WTC11 (cell line): ENCODE data around the gene SLC23A2. TPM values are rescaled to one million over a fixed set of nuclear protein-coding genes. Genes with fewer than 3 reads are reported as not detected.
A peak's percentile ranks its signal among the peaks of the same experiment; 100 is the strongest.

Source experiments
- ATAC-seq: fragments of 200-7000 bp; cut with Tn5 transposase; 2 replicates; pipeline ENCODE4 v1.10.0; 2021; ENCODE audit warnings: mild to moderate bottlenecking, moderate library complexity
- CTCF ChIA-PET: fragments of 300-600 bp; sonication (Branson Sonifier 250); formaldehyde crosslinking; loops from one replicate; lab custom pipeline; 2021; ENCODE audit warnings: antibody characterized with exemption; lab: Charles Lee
- POLR2A ChIA-PET: fragments of 350-600 bp; sonication (Branson Sonifier 250); formaldehyde crosslinking; loops from one replicate; lab custom pipeline; 2021; ENCODE audit warnings: antibody characterized with exemption; lab: Charles Lee
- DNase-seq: peaks from one replicate; pipeline ENCODE4 v3.0.0; 2021; ENCODE audit warnings: low spot score
- H3K27ac Mint-ChIP-seq: 2 replicates; pipeline ENCODE4 v1.8.0; 2021; ENCODE audit warnings: mixed read lengths
- H3K27me3 Mint-ChIP-seq: 2 replicates; pipeline ENCODE4 v1.8.0; 2021; ENCODE audit warnings: low read depth, mild to moderate bottlenecking, moderate library complexity, mixed read lengths
- H3K36me3 Mint-ChIP-seq: 2 replicates; pipeline ENCODE4 v1.8.0; 2021; ENCODE audit warnings: mixed read lengths
- H3K4me1 Mint-ChIP-seq: 2 replicates; pipeline ENCODE4 v1.8.0; 2022; ENCODE audit warnings: mixed read lengths
- H3K4me3 Mint-ChIP-seq: 2 replicates; pipeline ENCODE4 v1.8.0; 2021; ENCODE audit warnings: mild to moderate bottlenecking, moderate library complexity, mixed read lengths
- H3K9me3 Mint-ChIP-seq: 2 replicates; pipeline ENCODE4 v1.8.0; 2021; ENCODE audit warnings: mixed read lengths
- ATF1 ChIP-seq: sonication (generic); formaldehyde crosslinking; IDR thresholded peaks from 2 replicates; pipeline ENCODE4 v1.8.1; 2023; ENCODE audit warnings: mild to moderate bottlenecking, moderate library complexity, missing genetic modification reagents
- FOXK1 ChIP-seq: sonication (generic); formaldehyde crosslinking; IDR thresholded peaks from 2 replicates; pipeline ENCODE4 v1.8.0; 2022; ENCODE audit warnings: mild to moderate bottlenecking, moderate library complexity, missing genetic modification reagents
- GABPB1 ChIP-seq: sonication (generic); formaldehyde crosslinking; IDR thresholded peaks from 2 replicates; pipeline ENCODE4 v1.8.1; 2023; ENCODE audit warnings: mild to moderate bottlenecking, missing genetic modification reagents
- GRHL2 ChIP-seq: fragments of 250-450 bp; sonication (Bioruptor Pico); IDR thresholded peaks from 2 replicates; pipeline ENCODE4 v1.8.0; 2022; ENCODE audit warnings: mild to moderate bottlenecking, moderate library complexity; ENCODE audit not compliant: insufficient replicate concordance, severe bottlenecking
- JUN ChIP-seq: sonication (generic); formaldehyde crosslinking; IDR thresholded peaks from 2 replicates; pipeline ENCODE4 v1.8.0; 2023; ENCODE audit warnings: mild to moderate bottlenecking, missing genetic modification reagents
- NFATC4 ChIP-seq: fragments of 250-450 bp; sonication (Bioruptor Pico); IDR thresholded peaks from 2 replicates; pipeline ENCODE4 v1.9.0; 2021; ENCODE audit warnings: mild to moderate bottlenecking
- PREB ChIP-seq: sonication (generic); formaldehyde crosslinking; IDR thresholded peaks from 2 replicates; pipeline ENCODE4 v1.8.1; 2022; ENCODE audit warnings: mild to moderate bottlenecking, missing genetic modification reagents, moderate library complexity, borderline replicate concordance
- PRRX2 ChIP-seq: fragments of 250-450 bp; sonication (Bioruptor Pico); IDR thresholded peaks from 2 replicates; pipeline ENCODE4 v1.8.0; 2021; ENCODE audit warnings: mild to moderate bottlenecking
- SMAD4 ChIP-seq: sonication (generic); formaldehyde crosslinking; IDR thresholded peaks from 2 replicates; pipeline ENCODE4 v1.8.0; 2022; ENCODE audit warnings: mild to moderate bottlenecking, missing genetic modification reagents
- TP53 ChIP-seq: sonication (generic); formaldehyde crosslinking; IDR thresholded peaks from 2 replicates; pipeline ENCODE4 v1.8.1; 2023; ENCODE audit warnings: mild to moderate bottlenecking, missing genetic modification reagents
- USF2 ChIP-seq: sonication (generic); formaldehyde crosslinking; IDR thresholded peaks from 2 replicates; pipeline ENCODE4 v1.8.1; 2023; ENCODE audit warnings: mild to moderate bottlenecking, missing genetic modification reagents, moderate library complexity
- ZNF138 ChIP-seq: sonication (generic); formaldehyde crosslinking; conservative IDR thresholded peaks from 2 replicates; pipeline ENCODE4 v1.8.1; 2022; ENCODE audit warnings: mild to moderate bottlenecking, moderate library complexity, missing genetic modification reagents
- ZNF281 ChIP-seq: sonication (generic); formaldehyde crosslinking; IDR thresholded peaks from 2 replicates; pipeline ENCODE4 v1.8.0; 2023; ENCODE audit warnings: mild to moderate bottlenecking, missing genetic modification reagents
- ZSCAN18 ChIP-seq: fragments of 250-450 bp; sonication (Bioruptor Pico); IDR thresholded peaks from 2 replicates; pipeline ENCODE4 v2.1.2; 2022; ENCODE audit warnings: mild to moderate bottlenecking, moderate library complexity
- total RNA-seq: library from RNA; stranded (reverse); gene quantifications from 3 replicates; pipeline ENCODE4 v1.2.3, GENCODE V29; 2021
- TF ChIP-seq, protein P1 (sequence below): sonication (generic); formaldehyde crosslinking; IDR thresholded peaks from 2 replicates; pipeline ENCODE4 v1.8.0; 2023; ENCODE audit warnings: missing genetic modification reagents, mild to moderate bottlenecking, borderline replicate concordance
- TF ChIP-seq, protein P2 (sequence below): sonication (generic); formaldehyde crosslinking; IDR thresholded peaks from 2 replicates; pipeline ENCODE4 v1.8.1; 2023; ENCODE audit warnings: mild to moderate bottlenecking, missing genetic modification reagents
- TF ChIP-seq, protein P3 (sequence below): sonication (generic); formaldehyde crosslinking; IDR thresholded peaks from 2 replicates; pipeline ENCODE4 v1.8.0; 2022; ENCODE audit warnings: mild to moderate bottlenecking, missing genetic modification reagents
- TF ChIP-seq, protein P4 (sequence below): sonication (generic); formaldehyde crosslinking; IDR thresholded peaks from 2 replicates; pipeline ENCODE4 v1.8.1; 2023; ENCODE audit warnings: mild to moderate bottlenecking, missing genetic modification reagents

Gene SLC23A2
- total RNA-seq, 1 experiment from 2014 or later = 14.5 TPM

- TF ChIP-seq USF2 (CRISPR knock-in tag) (no peak), ATF1 (CRISPR knock-in tag) (no peak)
Observed at GRCh38 chr20:4813863-4814695, 187.2 kb downstream of the SLC23A2 start (continued).

GRCh38 chr20:4813076-4813862 is 188.0 kb downstream of the SLC23A2 start:
- Mint-ChIP-seq H3K4me3 (no peak overlapping the region), H3K4me1 (peaks cover 31% of the 10 kb centered on the region), H3K9me3 (0 out of 2 replicates have a peak, but pooled peaks cover 6% of the 10 kb centered on the region), H3K27ac (peak overlapping the region; percentile 20), H3K27me3 (no peaks in the 10 kb centered on the region), H3K36me3 (peaks cover 9% of the 10 kb centered on the region)
- ChIA-PET CTCF (interaction anchor here (0.6 to 1.5 kb wide), 2 partner anchors 14 to 73 kb away, joined by 3 to 4 read pairs; no protein-coding TSS in a partner anchor), POLR2A (no interaction called here)
- DNase-seq (no peak), ATAC-seq (no peak)
- TF ChIP-seq PREB (no peak), GRHL2 (CRISPR knock-in tag) (no peak), NFATC4 (CRISPR knock-in tag) (no peak), ZNF138 (CRISPR knock-in tag) (no peak), TP53 (no peak), ZNF281 (CRISPR knock-in tag) (no peak), GABPB1 (CRISPR knock-in tag) (no peak), PRRX2 (CRISPR knock-in tag) (no peak), ZSCAN18 (no peak), JUN (no peak), SMAD4 (CRISPR knock-in tag) (no peak), FOXK1 (CRISPR knock-in tag) (no peak)
- TF ChIP-seq, protein P1, sequence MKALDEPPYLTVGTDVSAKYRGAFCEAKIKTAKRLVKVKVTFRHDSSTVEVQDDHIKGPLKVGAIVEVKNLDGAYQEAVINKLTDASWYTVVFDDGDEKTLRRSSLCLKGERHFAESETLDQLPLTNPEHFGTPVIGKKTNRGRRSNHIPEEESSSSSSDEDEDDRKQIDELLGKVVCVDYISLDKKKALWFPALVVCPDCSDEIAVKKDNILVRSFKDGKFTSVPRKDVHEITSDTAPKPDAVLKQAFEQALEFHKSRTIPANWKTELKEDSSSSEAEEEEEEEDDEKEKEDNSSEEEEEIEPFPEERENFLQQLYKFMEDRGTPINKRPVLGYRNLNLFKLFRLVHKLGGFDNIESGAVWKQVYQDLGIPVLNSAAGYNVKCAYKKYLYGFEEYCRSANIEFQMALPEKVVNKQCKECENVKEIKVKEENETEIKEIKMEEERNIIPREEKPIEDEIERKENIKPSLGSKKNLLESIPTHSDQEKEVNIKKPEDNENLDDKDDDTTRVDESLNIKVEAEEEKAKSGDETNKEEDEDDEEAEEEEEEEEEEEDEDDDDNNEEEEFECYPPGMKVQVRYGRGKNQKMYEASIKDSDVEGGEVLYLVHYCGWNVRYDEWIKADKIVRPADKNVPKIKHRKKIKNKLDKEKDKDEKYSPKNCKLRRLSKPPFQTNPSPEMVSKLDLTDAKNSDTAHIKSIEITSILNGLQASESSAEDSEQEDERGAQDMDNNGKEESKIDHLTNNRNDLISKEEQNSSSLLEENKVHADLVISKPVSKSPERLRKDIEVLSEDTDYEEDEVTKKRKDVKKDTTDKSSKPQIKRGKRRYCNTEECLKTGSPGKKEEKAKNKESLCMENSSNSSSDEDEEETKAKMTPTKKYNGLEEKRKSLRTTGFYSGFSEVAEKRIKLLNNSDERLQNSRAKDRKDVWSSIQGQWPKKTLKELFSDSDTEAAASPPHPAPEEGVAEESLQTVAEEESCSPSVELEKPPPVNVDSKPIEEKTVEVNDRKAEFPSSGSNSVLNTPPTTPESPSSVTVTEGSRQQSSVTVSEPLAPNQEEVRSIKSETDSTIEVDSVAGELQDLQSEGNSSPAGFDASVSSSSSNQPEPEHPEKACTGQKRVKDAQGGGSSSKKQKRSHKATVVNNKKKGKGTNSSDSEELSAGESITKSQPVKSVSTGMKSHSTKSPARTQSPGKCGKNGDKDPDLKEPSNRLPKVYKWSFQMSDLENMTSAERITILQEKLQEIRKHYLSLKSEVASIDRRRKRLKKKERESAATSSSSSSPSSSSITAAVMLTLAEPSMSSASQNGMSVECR (CRISPR knock-in tag) = no peak
- TF ChIP-seq, protein P2, sequence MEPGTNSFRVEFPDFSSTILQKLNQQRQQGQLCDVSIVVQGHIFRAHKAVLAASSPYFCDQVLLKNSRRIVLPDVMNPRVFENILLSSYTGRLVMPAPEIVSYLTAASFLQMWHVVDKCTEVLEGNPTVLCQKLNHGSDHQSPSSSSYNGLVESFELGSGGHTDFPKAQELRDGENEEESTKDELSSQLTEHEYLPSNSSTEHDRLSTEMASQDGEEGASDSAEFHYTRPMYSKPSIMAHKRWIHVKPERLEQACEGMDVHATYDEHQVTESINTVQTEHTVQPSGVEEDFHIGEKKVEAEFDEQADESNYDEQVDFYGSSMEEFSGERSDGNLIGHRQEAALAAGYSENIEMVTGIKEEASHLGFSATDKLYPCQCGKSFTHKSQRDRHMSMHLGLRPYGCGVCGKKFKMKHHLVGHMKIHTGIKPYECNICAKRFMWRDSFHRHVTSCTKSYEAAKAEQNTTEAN = no peak
- TF ChIP-seq, protein P3, sequence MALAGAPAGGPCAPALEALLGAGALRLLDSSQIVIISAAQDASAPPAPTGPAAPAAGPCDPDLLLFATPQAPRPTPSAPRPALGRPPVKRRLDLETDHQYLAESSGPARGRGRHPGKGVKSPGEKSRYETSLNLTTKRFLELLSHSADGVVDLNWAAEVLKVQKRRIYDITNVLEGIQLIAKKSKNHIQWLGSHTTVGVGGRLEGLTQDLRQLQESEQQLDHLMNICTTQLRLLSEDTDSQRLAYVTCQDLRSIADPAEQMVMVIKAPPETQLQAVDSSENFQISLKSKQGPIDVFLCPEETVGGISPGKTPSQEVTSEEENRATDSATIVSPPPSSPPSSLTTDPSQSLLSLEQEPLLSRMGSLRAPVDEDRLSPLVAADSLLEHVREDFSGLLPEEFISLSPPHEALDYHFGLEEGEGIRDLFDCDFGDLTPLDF = no peak
- TF ChIP-seq, protein P4, sequence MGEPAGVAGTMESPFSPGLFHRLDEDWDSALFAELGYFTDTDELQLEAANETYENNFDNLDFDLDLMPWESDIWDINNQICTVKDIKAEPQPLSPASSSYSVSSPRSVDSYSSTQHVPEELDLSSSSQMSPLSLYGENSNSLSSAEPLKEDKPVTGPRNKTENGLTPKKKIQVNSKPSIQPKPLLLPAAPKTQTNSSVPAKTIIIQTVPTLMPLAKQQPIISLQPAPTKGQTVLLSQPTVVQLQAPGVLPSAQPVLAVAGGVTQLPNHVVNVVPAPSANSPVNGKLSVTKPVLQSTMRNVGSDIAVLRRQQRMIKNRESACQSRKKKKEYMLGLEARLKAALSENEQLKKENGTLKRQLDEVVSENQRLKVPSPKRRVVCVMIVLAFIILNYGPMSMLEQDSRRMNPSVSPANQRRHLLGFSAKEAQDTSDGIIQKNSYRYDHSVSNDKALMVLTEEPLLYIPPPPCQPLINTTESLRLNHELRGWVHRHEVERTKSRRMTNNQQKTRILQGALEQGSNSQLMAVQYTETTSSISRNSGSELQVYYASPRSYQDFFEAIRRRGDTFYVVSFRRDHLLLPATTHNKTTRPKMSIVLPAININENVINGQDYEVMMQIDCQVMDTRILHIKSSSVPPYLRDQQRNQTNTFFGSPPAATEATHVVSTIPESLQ (CRISPR knock-in tag) = no peak
